ENCODE measurements around the gene TNNI3K.

The TNNI3K gene

GRCh38 chr1:74415935-74416334, 180.7 kb downstream of the TNNI3K start:
- no peak for TF ChIP-seq CTCF (IDR thresholded peaks at IDR 0.05)

GRCh38 chr1:74419611-74420010, 184.4 kb downstream of the TNNI3K start:
- no peak for TF ChIP-seq CTCF (IDR thresholded peaks at IDR 0.05)

GRCh38 chr1:74420467-74420866, 185.3 kb downstream of the TNNI3K start:
- no peak for TF ChIP-seq CTCF (IDR thresholded peaks at IDR 0.05)

GRCh38 chr1:74422421-74423292, 187.5 kb downstream of the TNNI3K start:
- TF ChIP-seq CTCF (IDR thresholded peaks at IDR 0.05): no peak

GRCh38 chr1:74423471-74423870, 188.3 kb downstream of the TNNI3K start:
- no peak for TF ChIP-seq CTCF (IDR thresholded peaks at IDR 0.05)

- no peak for TF ChIP-seq CTCF (IDR thresholded peaks at IDR 0.05)
Measured at GRCh38 chr1:74425676-74426075, 190.5 kb downstream of the TNNI3K start.

- no peak for TF ChIP-seq CTCF (IDR thresholded peaks at IDR 0.05)
Measured at GRCh38 chr1:74426208-74426937, 191.2 kb downstream of the TNNI3K start.
